Fibroblast of mammary gland (primary cell): Measurements from ENCODE around the gene ITGAL.
"Not testable (repeated sequence)": the region's sequence is repeated elsewhere in the genome, so short reads cannot be mapped to it uniquely, and the experiment has no call there.

Source experiments
- DNase-seq: peaks from one replicate; pipeline ENCODE4 v3.0.0-alpha.2; 2010; ENCODE audit warnings: low read depth
- H3K4me3 ChIP-seq: 2 replicates; pipeline ENCODE4 v1.5.1; 2011; ENCODE audit warnings: low read depth, mild to moderate bottlenecking, low read length, moderate library complexity; ENCODE audit not compliant: control insufficient read depth
- TF ChIP-seq, protein P1 (sequence below): conservative IDR thresholded peaks from 2 replicates; pipeline ENCODE4 v1.5.1; 2011; ENCODE audit warnings: low read depth, low read length, inconsistent platforms; ENCODE audit not compliant: control insufficient read depth, insufficient read depth

ITGAL gene

DNA sequence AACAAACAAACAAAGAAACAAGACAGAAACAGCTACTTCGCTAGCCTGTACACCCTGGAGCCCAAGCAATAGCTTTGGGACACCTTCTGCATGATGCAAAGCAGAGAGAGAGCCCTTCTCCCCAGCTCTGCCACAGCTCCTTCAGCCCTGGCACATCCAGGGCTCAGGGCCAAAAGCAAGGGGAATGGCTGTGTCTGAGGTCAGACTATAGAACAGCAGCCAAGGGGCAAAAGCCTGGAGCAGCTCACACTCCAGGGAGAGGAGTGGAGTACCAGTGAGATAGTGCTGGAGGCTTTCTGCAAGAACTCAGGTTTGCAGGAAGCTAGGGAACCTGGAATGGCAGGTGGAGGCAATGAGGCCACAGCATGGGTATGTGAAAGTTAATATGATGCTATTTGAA lies 15.3 kb upstream of the ITGAL start:
- H3K4me3 ChIP-seq, result no peak overlapping the region
- no peak for DNase-seq
- TF ChIP-seq, protein P1, sequence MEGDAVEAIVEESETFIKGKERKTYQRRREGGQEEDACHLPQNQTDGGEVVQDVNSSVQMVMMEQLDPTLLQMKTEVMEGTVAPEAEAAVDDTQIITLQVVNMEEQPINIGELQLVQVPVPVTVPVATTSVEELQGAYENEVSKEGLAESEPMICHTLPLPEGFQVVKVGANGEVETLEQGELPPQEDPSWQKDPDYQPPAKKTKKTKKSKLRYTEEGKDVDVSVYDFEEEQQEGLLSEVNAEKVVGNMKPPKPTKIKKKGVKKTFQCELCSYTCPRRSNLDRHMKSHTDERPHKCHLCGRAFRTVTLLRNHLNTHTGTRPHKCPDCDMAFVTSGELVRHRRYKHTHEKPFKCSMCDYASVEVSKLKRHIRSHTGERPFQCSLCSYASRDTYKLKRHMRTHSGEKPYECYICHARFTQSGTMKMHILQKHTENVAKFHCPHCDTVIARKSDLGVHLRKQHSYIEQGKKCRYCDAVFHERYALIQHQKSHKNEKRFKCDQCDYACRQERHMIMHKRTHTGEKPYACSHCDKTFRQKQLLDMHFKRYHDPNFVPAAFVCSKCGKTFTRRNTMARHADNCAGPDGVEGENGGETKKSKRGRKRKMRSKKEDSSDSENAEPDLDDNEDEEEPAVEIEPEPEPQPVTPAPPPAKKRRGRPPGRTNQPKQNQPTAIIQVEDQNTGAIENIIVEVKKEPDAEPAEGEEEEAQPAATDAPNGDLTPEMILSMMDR, result no peak

DNA sequence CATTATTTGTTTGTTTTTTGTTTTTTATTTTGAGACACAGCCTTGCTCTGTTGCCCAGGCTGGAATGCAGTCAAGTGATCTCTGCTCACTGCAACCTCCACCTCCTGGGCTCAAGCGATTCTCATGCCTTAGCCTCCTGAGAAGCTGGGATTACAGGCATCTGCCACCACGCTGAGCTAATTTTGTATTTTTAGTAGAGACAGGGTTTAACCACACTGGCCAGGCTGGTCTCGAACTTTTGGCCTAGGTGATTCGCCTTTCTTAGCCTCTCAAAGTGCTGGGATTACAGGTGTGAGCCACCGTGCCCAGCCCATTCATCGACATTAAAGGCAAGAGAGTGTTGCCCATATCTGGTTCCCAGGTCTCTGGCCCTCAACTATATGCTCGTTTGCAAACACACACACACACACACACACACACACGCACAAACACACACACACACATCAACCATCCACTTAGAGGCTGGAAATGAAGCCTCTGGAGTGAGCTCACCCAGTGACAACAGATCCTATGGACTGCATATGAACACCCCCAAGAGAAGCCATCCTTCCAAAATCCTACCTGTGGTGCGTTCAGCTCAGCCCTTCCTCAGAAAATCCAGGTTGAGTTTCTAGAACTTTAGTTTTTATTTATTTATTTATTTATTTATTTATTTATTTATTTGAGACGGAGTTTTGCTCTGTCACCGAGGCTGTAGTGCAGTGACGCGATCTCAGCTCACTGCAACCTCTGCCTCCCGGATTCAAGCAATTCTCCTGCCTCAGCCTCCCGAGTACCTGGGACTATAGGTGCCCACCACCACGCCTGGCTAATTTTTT lies 14.6 kb upstream of the ITGAL start:
- TF ChIP-seq, protein P1, result no peak
- H3K4me3 ChIP-seq, result no peak overlapping the region
- no peak for DNase-seq

GRCh38 chr16:30458561-30459394 lies 13.8 kb upstream of the ITGAL start:
- H3K4me3 ChIP-seq, result no peak overlapping the region
- TF ChIP-seq, protein P1, result no peak
- DNase-seq, result no peak

DNA sequence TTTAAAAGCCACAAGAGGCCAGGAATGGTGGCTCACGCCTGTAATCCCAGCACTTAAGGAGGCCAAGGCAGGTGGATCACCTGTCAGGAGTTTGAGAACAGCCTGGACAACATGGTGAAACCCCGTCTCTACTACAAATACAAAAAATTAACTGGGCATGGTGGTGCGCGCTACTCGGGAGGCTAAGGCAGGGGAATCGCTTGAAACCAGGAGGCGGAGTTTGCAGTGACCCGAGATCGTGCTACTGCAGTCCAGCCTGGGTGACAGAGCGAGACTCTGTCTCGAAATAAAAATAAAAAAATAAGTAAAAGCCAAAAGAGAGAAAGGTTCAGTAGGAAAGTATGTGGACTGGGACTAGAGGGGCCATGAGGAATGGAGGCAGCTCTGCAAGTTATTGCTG lies 13.1 kb upstream of the ITGAL start:
- TF ChIP-seq, protein P1, result no peak
- DNase-seq, result no peak
- H3K4me3 ChIP-seq, result no peak overlapping the region

DNA sequence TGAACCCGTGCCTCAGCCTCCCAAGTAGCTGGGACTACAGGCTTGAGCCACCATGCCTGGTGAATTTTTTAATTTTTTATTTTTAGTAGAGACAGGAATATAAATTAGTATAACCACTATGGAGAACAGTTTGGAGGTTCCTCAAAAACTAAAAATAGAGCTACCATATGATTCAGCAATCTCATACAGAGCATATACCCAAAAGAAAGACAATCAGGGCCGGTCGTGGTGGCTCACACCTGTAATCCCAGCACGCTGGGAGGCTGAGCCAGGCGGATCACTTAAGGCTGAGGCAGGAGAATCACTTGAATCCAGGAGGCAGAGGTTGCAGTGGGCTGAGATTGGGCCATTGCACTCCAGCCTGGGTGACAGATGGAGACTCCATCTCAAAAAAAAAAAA lies 11.1 kb upstream of the ITGAL start:
- not testable (repeated sequence) for H3K4me3 ChIP-seq, DNase-seq

GRCh38 chr16:30464078-30464477 lies 8.5 kb upstream of the ITGAL start:
- DNase-seq, result no peak
- TF ChIP-seq, protein P1, result no peak
- no peak overlapping the region for H3K4me3 ChIP-seq

- DNase-seq, result no peak
- TF ChIP-seq, protein P1, result no peak
These were observed 2.4 kb upstream of the ITGAL start for GRCh38 chr16:30470170-30470512.

More at GRCh38 chr16:30470170-30470512, 2.4 kb upstream of the ITGAL start:
- H3K4me3 ChIP-seq, result no peak overlapping the region
